HG02852 (cell line): ENCODE measurements around the gene CSK.

Experiments used
- ATAC-seq: cut with Tn5 transposase; IDR thresholded peaks from one replicate; pipeline ENCODE4 v1.9.1; 2021; ENCODE audit warnings: mild to moderate bottlenecking, moderate library complexity; ENCODE audit not compliant: unreplicated experiment

CSK gene

GRCh38 chr15:74822233-74822632, 40.4 kb downstream of the CSK start:
- ATAC-seq: no peak

- no peak for ATAC-seq
Measured at GRCh38 chr15:74823324-74823723, 41.4 kb downstream of the CSK start.

GRCh38 chr15:74824976-74825375, 43.1 kb downstream of the CSK start:
- no peak for ATAC-seq

- no peak for ATAC-seq
Measured at GRCh38 chr15:74825866-74826265, 44.0 kb downstream of the CSK start.

GRCh38 chr15:74826364-74826819, 44.5 kb downstream of the CSK start, which contains the start of gene CPLX3:
TSS of gene CPLX3 (plus strand) at chr15:74826627. CDS start at chr15:74826704, 77 bp downstream.
- no peak for ATAC-seq

- ATAC-seq: no peak
Measured at GRCh38 chr15:74826921-74827320, 45.0 kb downstream of the CSK start.

GRCh38 chr15:74827614-74828013, 45.7 kb downstream of the CSK start:
- no peak for ATAC-seq

GRCh38 chr15:74828835-74829234, 47.0 kb downstream of the CSK start:
- no peak for ATAC-seq

GRCh38 chr15:74829486-74829885, 47.6 kb downstream of the CSK start:
- no peak for ATAC-seq

- no peak for ATAC-seq
Measured at GRCh38 chr15:74829991-74830390, 48.1 kb downstream of the CSK start.

GRCh38 chr15:74830868-74831267, 49.0 kb downstream of the CSK start:
- ATAC-seq: no peak

GRCh38 chr15:74831813-74832495, 50.1 kb downstream of the CSK start:
- no peak for ATAC-seq

- no peak for ATAC-seq
Measured at GRCh38 chr15:74832826-74833225, 50.9 kb downstream of the CSK start.

GRCh38 chr15:74833376-74834107, 51.7 kb downstream of the CSK start:
- no peak for ATAC-seq

- ATAC-seq: no peak
Measured at GRCh38 chr15:74835312-74835823, 53.5 kb downstream of the CSK start.

- no peak for ATAC-seq
Measured at GRCh38 chr15:74836846-74837245, 55.0 kb downstream of the CSK start.

- ATAC-seq: no peak
Measured at GRCh38 chr15:74837482-74838136, 55.7 kb downstream of the CSK start.

GRCh38 chr15:74838137-74838516, 56.2 kb downstream of the CSK start:
- ATAC-seq: no peak

- no peak for ATAC-seq
Measured at GRCh38 chr15:74838746-74839525, 57.1 kb downstream of the CSK start.

- ATAC-seq: no peak
Measured at GRCh38 chr15:74839526-74840395, 57.9 kb downstream of the CSK start.
